ENCODE data around the gene CRYBB2.
"Not testable (repeated sequence)": the region's sequence is repeated elsewhere in the genome, so short reads cannot be mapped to it uniquely, and the experiment has no call there.

CRYBB2 gene

GRCh38 chr22:25219211-25219689 is at the start of gene CRYBB2:
TSS of gene CRYBB2 (plus strand) at chr22:25219639. CDS start at chr22:25221430, 1,791 bp downstream.
- no peak for DNase-seq (ENCODE audit: low read depth in 2 of 2)

DNA sequence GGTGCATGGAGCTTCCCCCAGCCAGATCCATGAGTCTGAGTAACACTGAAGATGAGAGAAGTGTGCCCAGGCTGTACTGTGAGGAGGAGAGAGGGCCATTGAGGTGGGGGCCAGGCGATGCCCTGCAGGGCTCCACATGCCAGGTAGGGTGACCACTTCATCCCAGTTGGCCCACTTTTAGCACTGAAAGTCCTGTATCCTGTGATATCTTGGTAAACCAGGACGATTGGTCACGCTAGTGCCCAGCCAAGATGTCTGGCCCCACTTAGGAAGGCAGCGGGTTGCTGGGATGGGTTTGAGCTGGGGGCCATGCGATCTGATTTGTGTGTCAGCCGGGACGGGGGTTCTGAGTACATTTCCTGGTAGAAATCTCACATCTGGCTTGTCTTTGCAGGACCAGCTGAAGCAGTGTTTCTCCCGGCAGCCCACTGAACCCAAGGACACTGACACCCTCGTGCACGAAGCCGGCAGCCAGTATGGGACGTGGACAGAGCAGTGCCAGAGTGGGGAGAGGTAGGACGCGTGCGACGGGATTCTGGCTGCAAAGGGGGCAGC is 48.9 kb upstream of the CRYBB2 start:
- DNase-seq (ENCODE audit: low read depth in 2 of 2): no peak

DNA sequence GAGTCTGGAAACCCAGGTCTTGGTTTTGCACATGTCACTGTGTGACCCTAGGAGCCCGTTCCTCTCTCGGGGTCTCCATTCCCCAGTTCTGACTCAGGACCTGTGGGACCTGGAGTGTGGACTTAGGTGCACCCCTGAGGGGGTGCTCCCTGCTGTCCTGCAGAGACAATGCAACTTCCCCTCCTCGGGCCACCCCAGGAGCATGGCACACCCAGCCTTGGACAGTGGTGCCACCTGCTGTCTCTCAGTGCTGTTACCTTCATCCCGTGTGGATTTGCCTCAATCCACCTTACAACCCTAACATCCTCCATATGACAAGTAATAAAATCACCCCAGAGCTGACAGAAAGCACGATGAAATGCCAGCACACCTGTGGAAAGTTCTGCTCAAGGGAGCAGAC is 47.3 kb upstream of the CRYBB2 start:
- DNase-seq (ENCODE audit: low read depth in 2 of 2): no peak

- no peak for DNase-seq (ENCODE audit: low read depth in 2 of 2)
Observed at GRCh38 chr22:25174156-25174887, 45.1 kb upstream of the CRYBB2 start.

GRCh38 chr22:25174888-25175411 is 44.5 kb upstream of the CRYBB2 start:
- DNase-seq (ENCODE audit: low read depth in 2 of 2): no peak

DNA sequence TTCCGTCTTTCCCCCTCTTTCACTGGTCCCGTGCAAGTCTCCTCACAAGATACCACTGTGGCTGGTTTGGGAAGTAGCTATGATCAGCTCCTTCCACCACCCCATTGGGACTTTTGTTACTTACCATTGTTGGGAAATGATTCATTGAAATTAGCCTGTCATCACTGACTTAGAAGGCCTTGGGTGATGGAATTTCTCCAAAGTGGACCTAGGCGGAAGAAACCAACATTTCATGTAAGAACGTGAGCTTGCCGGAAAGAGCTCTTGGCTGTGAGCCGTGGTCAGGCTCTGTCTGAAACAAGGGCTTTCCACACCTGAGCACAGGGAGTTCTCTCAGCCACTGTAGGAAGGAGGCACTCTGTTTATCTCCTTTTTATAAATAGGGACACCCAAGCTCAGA is 43.3 kb upstream of the CRYBB2 start:
- no peak for DNase-seq (ENCODE audit: low read depth in 2 of 2)

- DNase-seq (ENCODE audit: low read depth in 2 of 2): no peak
Observed at GRCh38 chr22:25176799-25177198, 42.6 kb upstream of the CRYBB2 start.

DNA sequence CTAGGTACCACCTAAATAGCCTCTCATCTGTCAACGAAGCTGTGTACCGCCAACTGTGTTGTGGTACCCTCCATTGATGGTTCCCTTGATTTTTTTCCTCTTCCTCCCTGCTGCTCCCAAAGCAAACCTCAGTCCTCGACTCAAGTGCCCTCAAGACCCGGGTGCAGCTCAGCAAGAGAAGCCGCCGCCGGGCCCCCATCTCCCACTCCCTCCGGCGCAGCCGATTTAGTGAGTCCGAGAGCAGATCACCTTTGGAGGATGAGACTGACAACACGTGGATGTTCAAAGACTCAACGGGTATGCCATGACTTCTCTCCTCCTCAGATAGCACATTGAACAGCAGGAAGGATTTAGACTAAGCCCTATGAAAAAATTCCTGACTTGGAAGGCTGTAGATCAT is 42.2 kb upstream of the CRYBB2 start:
- no peak for DNase-seq (ENCODE audit: low read depth in 2 of 2)

GRCh38 chr22:25177895-25178294 is 41.5 kb upstream of the CRYBB2 start:
- DNase-seq (ENCODE audit: low read depth in 2 of 2): no peak

DNA sequence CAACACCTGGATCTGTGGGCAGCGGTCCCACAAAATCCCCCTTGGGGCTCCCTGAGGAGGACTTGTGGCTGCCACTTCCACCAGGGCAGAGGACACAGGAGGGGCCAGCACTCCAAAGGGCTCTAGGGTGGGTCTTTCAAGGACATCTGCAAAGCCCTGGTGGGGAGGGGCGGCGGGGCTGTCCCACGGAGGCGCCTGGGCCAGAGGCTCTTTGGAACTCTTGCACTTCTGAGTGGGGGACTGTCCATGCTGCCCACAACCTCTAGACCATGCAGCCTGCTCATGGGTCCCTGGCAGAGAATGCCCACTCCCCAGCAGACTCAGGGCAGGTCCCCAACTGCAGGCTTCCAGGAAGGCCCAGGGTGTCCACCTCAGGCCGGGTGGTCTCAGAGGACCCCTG is 41.1 kb upstream of the CRYBB2 start:
- not testable (repeated sequence) for DNase-seq (ENCODE audit: low read depth in 2 of 2)

GRCh38 chr22:25178869-25179631 is 40.4 kb upstream of the CRYBB2 start:
- DNase-seq (ENCODE audit: low read depth in 2 of 2): not testable (repeated sequence)

DNA sequence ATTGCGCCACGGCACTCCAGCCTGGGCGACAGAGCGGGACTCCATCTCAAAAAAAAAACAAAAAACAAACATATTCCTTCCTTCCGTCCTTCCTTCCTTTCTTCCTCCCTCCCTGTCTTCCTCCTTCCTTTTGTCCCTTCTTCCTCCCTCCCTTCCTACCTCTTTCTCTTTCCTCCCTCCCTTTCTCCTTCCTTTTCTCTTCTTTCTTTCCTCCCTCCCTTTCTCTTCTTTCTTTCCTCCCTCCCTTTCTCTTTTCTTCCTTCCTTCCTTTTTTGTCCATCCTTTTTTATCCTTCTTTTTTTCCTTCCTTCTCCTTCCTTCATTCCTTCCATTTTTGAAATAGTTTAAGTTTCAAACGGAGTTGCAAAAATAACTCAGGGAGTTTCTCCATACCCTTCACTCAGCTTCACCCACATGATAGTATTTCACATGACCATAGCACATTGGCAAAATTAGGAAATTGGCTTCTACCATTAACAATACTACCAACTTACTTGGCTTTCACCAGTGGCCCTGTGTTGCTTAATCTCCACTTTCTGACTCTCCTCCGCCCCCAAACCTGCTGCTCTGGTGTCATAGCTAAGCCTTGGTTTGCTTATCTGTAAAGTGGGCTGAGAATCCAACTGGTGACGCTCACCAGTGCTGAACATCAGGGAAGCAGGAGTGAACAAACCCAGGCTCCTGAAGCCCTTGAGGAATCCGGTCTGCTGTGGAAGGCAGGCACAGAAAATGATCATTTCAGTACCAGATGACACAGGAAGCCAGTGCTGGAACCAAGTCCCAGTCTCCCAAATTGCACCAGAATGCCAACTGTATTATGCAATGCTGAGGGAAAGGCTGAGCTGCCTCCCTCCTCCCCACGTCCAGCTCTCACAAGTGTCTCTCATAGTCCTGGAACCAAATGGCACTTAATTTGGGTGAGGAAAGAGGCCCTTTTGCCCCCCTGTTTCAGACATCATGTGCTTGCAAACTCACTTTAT is 37.0 kb upstream of the CRYBB2 start:
- no peak for DNase-seq (ENCODE audit: low read depth in 2 of 2)

DNA sequence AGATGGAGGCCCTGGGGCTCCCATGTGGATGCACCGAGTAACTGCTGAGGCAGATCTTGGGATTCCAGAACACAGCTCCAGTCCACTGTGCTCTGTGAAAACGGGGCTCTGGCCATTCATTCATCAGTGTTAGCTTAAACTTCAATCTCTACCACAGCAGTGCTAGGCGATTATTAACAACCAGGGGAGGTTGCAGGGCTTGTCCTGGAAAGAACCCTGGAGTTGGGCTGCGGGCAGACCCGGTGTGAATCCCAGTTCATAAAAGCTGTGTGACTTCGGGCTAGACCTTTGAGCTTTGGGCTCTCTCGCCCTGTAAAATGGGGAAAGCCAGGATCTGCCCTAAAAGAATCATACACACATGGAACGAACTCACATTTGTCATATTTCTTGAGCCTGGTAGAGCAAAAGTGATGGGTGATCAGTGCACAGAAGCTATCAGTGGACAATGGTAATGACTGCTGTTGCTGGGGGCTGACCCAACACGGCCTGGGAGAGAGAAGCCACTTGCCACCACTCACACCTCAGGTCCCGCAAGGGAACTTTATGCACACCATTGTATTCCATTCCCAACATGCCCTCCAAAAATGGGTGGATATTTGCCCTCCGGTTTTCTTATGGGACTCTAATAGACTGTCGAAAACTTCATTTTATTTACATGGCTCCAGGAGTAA is 35.4 kb upstream of the CRYBB2 start:
- no peak for DNase-seq (ENCODE audit: low read depth in 2 of 2)

- DNase-seq (ENCODE audit: low read depth in 2 of 2): no peak
Observed at GRCh38 chr22:25186140-25186539, 33.3 kb upstream of the CRYBB2 start.

DNA sequence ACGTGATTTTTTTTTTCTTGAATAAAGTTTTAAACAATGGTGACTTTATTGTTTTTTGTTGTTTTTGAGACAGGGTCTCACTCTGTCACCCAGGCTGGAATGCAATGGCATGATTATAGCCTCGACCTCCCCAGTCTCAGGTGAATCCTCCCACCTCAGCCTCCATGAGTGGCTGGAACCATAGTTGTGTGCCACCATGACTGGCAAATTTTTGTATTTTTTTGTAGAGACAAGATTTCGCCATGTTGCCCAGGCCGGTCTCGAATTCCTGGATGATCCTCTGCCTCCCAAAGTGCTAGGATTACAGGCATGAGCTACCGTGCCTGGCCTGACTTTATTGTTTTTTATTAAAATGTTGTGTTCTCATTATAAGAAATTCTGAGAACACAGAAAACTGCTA is 32.0 kb upstream of the CRYBB2 start:
- DNase-seq (ENCODE audit: low read depth in 2 of 2): no peak

DNA sequence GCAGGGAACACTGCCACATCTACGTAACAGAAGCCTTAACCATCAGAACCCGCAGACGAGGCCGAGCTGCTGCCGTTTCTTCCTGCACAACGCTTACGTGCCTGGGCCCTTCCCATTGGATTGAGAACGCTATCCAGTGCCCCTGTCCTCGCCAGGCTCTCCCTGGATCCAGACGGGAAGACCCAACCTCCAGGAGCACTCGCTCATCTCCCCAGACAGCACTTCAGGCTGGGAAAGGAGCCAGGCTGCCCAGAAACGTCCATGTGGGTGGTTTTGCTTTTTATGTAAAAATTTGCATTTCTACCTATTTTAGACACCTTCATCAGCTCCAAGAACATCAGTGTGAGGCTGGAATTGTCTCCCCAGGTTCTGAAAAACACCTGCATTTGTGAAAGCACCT is 27.0 kb upstream of the CRYBB2 start:
- DNase-seq (ENCODE audit: low read depth in 2 of 2): no peak

DNA sequence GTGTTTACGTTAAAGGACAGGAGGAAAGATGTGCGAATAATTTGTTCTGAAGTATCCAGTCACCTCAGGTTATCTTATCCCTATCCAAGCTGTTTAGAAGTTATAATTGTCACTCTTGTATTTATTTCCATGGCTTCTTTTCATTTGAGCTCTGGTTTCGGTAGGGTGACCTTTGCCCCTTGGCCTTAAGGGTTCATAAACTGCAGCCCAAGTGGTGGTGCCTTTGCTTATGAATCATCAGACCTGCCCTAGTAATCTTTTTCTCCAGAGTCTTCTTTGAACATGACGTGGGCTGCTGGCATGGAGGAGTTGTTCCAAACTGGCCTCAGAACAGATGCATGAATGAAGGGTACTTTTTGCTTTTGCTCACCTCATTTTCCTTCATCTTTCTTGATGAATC is 26.3 kb upstream of the CRYBB2 start:
- DNase-seq (ENCODE audit: low read depth in 2 of 2): no peak

- DNase-seq (ENCODE audit: low read depth in 2 of 2): no peak
Observed at GRCh38 chr22:25193548-25193947, 25.9 kb upstream of the CRYBB2 start.

DNA sequence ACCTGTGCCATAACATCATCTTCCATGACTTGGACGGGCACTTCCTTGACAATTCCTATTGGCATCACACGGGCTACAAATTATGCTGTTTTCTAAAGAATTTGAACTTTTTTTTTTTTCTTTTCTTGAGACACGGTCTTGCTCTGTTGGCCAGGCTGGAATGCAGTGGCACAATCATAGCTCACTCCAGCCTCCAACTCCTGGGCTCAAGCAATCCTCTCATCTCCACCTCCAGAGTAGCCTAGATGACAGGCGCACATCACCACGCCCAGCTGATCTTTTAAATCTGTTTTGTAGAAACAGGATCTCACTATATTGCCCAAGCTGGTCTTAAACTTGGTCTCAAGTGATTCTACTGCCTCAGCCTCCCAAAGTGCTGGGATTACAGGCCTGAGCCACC is 23.1 kb upstream of the CRYBB2 start:
- no peak for DNase-seq (ENCODE audit: low read depth in 2 of 2)

GRCh38 chr22:25197340-25197739 is 22.1 kb upstream of the CRYBB2 start:
- no peak for DNase-seq (ENCODE audit: low read depth in 2 of 2)

Measured in stimulated activated CD8-positive, alpha-beta memory T cell treated with anti-CD3 and anti-CD28 coated beads, Interleukin-2, amount 100 ng/mL, for 1 hour (primary cell).